HG03469 (cell line): ENCODE data around the gene BCKDK.

Experiments used
- ATAC-seq: cut with Tn5 transposase; IDR thresholded peaks from one replicate; pipeline ENCODE4 v1.9.1; 2021; ENCODE audit warnings: mild to moderate bottlenecking, moderate library complexity, moderate number of reproducible peaks; ENCODE audit not compliant: unreplicated experiment

BCKDK gene

GRCh38 chr16:31080035-31080629 lies 28.1 kb upstream of the BCKDK start:
- ATAC-seq = no peak

- ATAC-seq = no peak
Observed at GRCh38 chr16:31080756-31081419, 27.3 kb upstream of the BCKDK start.

- no peak for ATAC-seq
Observed at GRCh38 chr16:31081428-31082351, 26.5 kb upstream of the BCKDK start.

- no peak for ATAC-seq
Observed at GRCh38 chr16:31082368-31083045, 25.7 kb upstream of the BCKDK start.

- no peak for ATAC-seq
Observed at GRCh38 chr16:31083081-31083480, 25.1 kb upstream of the BCKDK start.

GRCh38 chr16:31083556-31083955 lies 24.6 kb upstream of the BCKDK start:
- ATAC-seq = no peak

GRCh38 chr16:31083981-31084380 lies 24.2 kb upstream of the BCKDK start:
- ATAC-seq = no peak

GRCh38 chr16:31084584-31085302 lies 23.4 kb upstream of the BCKDK start:
- no peak for ATAC-seq

GRCh38 chr16:31085411-31085810 lies 22.8 kb upstream of the BCKDK start:
- ATAC-seq = no peak

- no peak for ATAC-seq
Observed at GRCh38 chr16:31085873-31086628, 22.1 kb upstream of the BCKDK start.

GRCh38 chr16:31086629-31086906 lies 21.6 kb upstream of the BCKDK start:
- no peak for ATAC-seq

- ATAC-seq = no peak
Observed at GRCh38 chr16:31087481-31087880, 20.7 kb upstream of the BCKDK start.

GRCh38 chr16:31087971-31088370 lies 20.2 kb upstream of the BCKDK start:
- no peak for ATAC-seq

GRCh38 chr16:31088459-31089183 lies 19.6 kb upstream of the BCKDK start, which contains the start of gene PRSS53:
Gene PRSS53, minus strand, starts transcription at chr16:31088943. Its CDS starts 134 bp downstream, at chr16:31088809.
- no peak for ATAC-seq

- no peak for ATAC-seq
Observed at GRCh38 chr16:31089199-31089598, 19.0 kb upstream of the BCKDK start.

GRCh38 chr16:31090540-31090939 lies 17.6 kb upstream of the BCKDK start:
- ATAC-seq = no peak

GRCh38 chr16:31092330-31092729 lies 15.9 kb upstream of the BCKDK start:
- ATAC-seq = no peak

GRCh38 chr16:31093132-31093703 lies 15.0 kb upstream of the BCKDK start:
- no peak for ATAC-seq

GRCh38 chr16:31094088-31094423 lies 14.1 kb upstream of the BCKDK start:
- ATAC-seq = no peak
